Activated T-cell treated with anti-CD3 and anti-CD28 coated beads, Interleukin-2, amount 50 U/mL, for 4 hours (primary cell): ENCODE data around the gene TSC22D2. TPM values are rescaled to one million over a fixed set of nuclear protein-coding genes. Genes with fewer than 3 reads are reported as not detected.

Source experiments
- ATAC-seq, 2 donors: fragments of 200-7000 bp; cut with Tn5 transposase; one replicate each; pipeline ENCODE4 v1.10.0; 2021
- DNase-seq: peaks from one replicate; pipeline ENCODE4 v3.0.0-alpha.2; 2020
- H3K27me3 Mint-ChIP-seq: one replicate; pipeline ENCODE4 v1.8.0; 2021; ENCODE audit warnings: low read depth, mixed read lengths
- H3K36me3 Mint-ChIP-seq: one replicate; pipeline ENCODE4 v1.8.0; 2022; ENCODE audit warnings: mixed read lengths; ENCODE audit not compliant: insufficient read depth
- H3K4me1 Mint-ChIP-seq: one replicate; pipeline ENCODE4 v1.8.0; 2021; ENCODE audit warnings: low read depth, mixed read lengths
- H3K4me3 Mint-ChIP-seq: one replicate; pipeline ENCODE4 v1.8.0; 2021; ENCODE audit warnings: mild to moderate bottlenecking, moderate library complexity, mixed read lengths
- H3K9me3 Mint-ChIP-seq: one replicate; pipeline ENCODE4 v1.8.0; 2021; ENCODE audit warnings: mixed read lengths
- total RNA-seq, 3 donors: library from RNA; stranded (reverse); gene quantifications; one replicate each; pipeline ENCODE4 v1.2.1, GENCODE V29; 2021

The TSC22D2 gene
- total RNA-seq, 3 donors from 2014 or later: 19.5 to 20.9 (median 20.6) TPM

- Mint-ChIP-seq H3K27me3 (no peaks in the 10 kb centered on the region), H3K36me3 (peaks cover 41% of the 10 kb centered on the region), H3K9me3 (no peaks in the 10 kb centered on the region), H3K4me3 (peak overlapping the region; percentile 97), H3K4me1 (peaks cover 52% of the 10 kb centered on the region)
- DNase-seq (no peak), ATAC-seq (no peak)
These were observed 4.6 kb downstream of the TSC22D2 start for GRCh38 chr3:150412561-150413231.

DNA sequence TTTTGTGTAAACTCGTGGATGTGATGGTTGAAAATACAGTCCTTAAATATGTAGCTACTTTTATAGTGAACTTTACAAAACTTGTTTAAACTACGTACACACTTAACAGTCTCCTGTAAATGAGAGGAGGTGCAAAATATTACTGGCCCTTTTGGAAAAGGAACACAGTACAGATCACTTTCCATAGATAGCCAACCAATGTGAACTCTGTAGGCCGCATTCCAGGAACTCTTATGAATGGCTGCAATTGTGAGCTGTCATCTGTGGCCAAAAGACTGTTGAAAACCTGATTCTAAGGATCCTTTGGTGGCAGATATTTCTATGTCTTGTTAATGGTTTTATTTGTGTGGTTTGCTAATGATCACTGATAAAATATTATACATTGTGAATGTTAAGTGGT lies 6.2 kb downstream of the TSC22D2 start:
- no peaks in the 10 kb centered on the region for H3K27me3 Mint-ChIP-seq
- ATAC-seq (no peak), DNase-seq (no peak)
- H3K36me3 Mint-ChIP-seq: peaks cover 46% of the 10 kb centered on the region
- H3K4me1 Mint-ChIP-seq: peaks cover 62% of the 10 kb centered on the region
- peak overlapping the region; percentile 97 for H3K4me3 Mint-ChIP-seq
- no peaks in the 10 kb centered on the region for H3K9me3 Mint-ChIP-seq

GRCh38 chr3:150414959-150415358 lies 6.9 kb downstream of the TSC22D2 start:
- Mint-ChIP-seq H3K4me1 (peaks cover 67% of the 10 kb centered on the region), H3K4me3 (peak overlapping the region; percentile 97), H3K9me3 (no peaks in the 10 kb centered on the region), H3K27me3 (no peaks in the 10 kb centered on the region), H3K36me3 (peaks cover 46% of the 10 kb centered on the region)
- no peak for DNase-seq
- no peak for ATAC-seq

- ATAC-seq (no peak), DNase-seq (no peak)
- peaks cover 61% of the 10 kb centered on the region for H3K4me1 Mint-ChIP-seq
- no peak overlapping the region for H3K4me3 Mint-ChIP-seq
- peaks cover 32% of the 10 kb centered on the region for H3K36me3 Mint-ChIP-seq
- H3K9me3 Mint-ChIP-seq: no peaks in the 10 kb centered on the region
- H3K27me3 Mint-ChIP-seq: no peaks in the 10 kb centered on the region
These were observed 11.2 kb downstream of the TSC22D2 start for GRCh38 chr3:150419076-150419868.

DNA sequence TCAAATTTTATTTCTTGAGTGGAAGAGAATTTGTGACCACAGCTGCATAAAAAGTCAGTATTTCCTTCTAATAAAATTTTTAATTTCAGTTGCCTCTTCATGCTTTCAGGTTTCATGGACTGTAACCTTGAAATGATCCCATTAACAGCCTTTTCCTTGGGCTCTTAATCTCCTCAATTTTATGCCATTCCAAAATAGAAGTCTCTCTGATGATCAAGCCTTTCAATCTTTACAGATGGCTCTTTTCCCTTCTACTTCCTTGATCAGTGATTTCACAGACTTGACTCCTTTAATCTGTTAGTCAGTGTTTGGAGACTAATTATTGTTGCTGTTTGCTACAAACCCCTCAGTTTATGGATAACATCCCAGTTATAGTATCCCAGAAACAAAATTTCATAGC lies 11.9 kb downstream of the TSC22D2 start:
- no peak for ATAC-seq
- Mint-ChIP-seq H3K4me3 (no peak overlapping the region), H3K27me3 (no peaks in the 10 kb centered on the region), H3K36me3 (peaks cover 25% of the 10 kb centered on the region), H3K9me3 (no peaks in the 10 kb centered on the region), H3K4me1 (peaks cover 54% of the 10 kb centered on the region)
- no peak for DNase-seq

DNA sequence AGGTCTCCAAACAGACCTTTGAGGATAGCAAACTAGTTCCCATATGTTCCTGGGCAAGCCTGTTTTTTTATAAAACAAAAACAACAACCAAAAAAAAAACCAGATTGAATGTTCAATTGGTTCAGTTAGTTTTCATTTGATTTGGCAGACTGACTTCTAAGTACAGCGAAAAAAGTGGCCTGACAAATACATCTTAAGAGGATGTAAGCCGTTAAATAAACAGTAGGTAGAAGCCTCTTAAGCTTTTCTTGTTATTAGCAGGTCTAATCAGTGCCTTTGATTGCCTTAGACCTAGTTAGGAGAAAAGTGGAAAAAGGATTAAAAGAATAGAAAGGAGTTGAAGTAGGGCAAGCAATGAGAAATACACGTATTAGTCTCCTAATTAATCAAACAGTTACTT lies 13.2 kb downstream of the TSC22D2 start:
- Mint-ChIP-seq H3K4me3 (no peak overlapping the region), H3K9me3 (no peaks in the 10 kb centered on the region), H3K36me3 (peaks cover 18% of the 10 kb centered on the region), H3K27me3 (no peaks in the 10 kb centered on the region), H3K4me1 (peaks cover 48% of the 10 kb centered on the region)
- no peak for ATAC-seq
- DNase-seq: no peak

DNA sequence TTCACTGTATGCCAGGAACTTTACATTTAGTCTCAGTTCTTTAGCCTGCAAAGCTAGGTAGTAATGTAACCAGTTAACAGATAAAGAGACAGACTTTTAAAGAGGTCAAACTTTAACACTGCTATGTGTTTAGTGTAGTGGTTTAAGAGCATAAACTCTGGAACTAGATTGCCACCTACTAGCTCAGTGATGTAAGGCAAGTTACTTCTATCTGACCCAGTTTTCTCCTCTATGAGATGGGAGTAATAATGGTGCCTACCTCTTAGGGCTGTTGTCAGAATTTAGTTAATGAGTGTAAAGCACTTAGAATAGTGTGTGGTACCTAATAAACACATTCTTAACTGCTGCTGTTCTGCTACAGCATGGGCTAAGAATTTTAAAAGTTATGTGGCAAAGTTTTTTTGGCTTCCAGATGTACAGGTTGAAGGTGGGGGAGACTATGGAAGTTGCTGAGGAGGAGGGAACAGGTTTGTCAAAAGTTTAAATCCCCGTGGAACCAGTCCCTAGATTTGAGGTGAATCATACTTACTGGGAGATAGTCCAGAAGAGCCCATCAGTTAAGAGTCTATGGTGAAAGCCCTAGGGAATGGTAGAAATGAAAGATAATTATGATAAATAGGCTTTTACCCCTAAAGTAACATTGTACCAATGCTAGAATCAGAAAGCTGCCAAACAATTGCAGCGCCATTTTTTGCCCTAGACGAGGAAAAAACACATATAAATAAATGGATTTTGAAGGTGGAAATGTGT lies 13.9 kb downstream of the TSC22D2 start:
- H3K9me3 Mint-ChIP-seq: no peaks in the 10 kb centered on the region
- no peaks in the 10 kb centered on the region for H3K27me3 Mint-ChIP-seq
- H3K36me3 Mint-ChIP-seq: peaks cover 19% of the 10 kb centered on the region
- peaks cover 49% of the 10 kb centered on the region for H3K4me1 Mint-ChIP-seq
- ATAC-seq: no peak
- H3K4me3 Mint-ChIP-seq: no peak overlapping the region
- DNase-seq: no peak

- Mint-ChIP-seq H3K4me3 (no peak overlapping the region), H3K4me1 (peaks cover 48% of the 10 kb centered on the region), H3K36me3 (peaks cover 15% of the 10 kb centered on the region), H3K9me3 (no peaks in the 10 kb centered on the region), H3K27me3 (no peaks in the 10 kb centered on the region)
- no peak for ATAC-seq
- DNase-seq: no peak
These were observed 14.8 kb downstream of the TSC22D2 start for GRCh38 chr3:150422907-150423306.

DNA sequence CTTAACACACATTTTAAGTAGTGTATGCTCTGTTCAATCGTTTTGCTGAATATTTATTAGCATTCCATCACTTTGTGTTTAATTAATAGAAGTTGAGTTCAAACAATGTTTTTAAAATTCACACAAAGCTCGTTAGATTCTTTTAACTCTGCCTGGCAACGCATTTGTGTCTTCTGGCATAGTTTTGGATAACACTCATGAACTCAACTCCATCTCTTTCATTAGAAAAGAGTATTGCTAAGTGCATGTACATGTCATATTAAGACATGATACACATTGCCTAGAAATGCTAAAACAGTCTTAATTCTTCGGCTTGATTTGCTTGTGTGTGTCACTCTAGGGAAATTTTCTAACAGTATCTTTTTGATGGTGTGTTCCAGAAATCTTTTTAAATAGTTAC lies 15.7 kb downstream of the TSC22D2 start:
- peaks cover 47% of the 10 kb centered on the region for H3K4me1 Mint-ChIP-seq
- DNase-seq: no peak

DNA sequence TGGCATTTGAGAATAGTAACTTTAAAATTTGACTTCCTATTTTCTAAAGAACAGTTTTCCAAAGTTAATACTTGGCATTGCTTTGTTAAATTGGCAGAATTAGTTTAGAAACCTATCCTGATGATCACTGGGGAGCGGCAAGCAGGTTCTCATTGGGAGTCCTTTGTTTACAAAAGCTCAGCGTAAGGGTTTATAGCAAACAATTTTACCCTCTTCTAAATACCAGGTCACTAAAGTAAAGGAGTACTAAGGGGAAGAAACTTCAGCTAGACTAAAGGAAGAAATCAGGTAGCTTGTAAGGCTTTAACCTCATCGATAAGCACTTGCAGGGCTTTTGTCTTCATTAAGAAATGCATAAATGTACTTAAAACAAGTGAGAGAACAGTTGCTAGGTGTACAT lies 18.2 kb downstream of the TSC22D2 start:
- ATAC-seq: no peak
- peaks cover 49% of the 10 kb centered on the region for H3K4me1 Mint-ChIP-seq
- DNase-seq: no peak

More for the DNA sequence above, 15.7 kb downstream of the TSC22D2 start:
- Mint-ChIP-seq H3K27me3 (no peaks in the 10 kb centered on the region), H3K36me3 (peaks cover 12% of the 10 kb centered on the region), H3K4me3 (no peak overlapping the region), H3K9me3 (no peaks in the 10 kb centered on the region)
- no peak for ATAC-seq

DNA sequence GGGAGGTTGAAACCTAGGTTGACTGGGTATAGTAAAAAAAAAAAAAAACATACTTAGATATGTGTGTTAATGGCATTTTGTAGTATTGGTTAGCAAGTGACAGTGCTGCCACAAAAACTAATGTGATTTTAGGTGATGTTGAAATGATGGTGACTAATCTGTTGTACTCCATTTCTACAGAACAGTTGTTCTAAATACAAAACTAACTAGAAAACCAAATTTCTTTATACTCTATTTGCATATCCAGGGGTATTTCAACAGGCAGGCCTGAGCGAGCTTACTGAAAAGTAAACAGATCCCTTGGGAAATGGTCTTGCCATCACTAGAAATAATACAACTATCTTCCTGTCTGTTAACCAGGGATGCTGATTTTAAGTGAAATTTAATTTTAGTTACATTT lies 20.5 kb downstream of the TSC22D2 start:
- Mint-ChIP-seq H3K36me3 (peaks cover 22% of the 10 kb centered on the region), H3K4me1 (peaks cover 42% of the 10 kb centered on the region), H3K27me3 (no peaks in the 10 kb centered on the region), H3K9me3 (no peaks in the 10 kb centered on the region), H3K4me3 (no peak overlapping the region)
- no peak for ATAC-seq
- DNase-seq: no peak

More for the DNA sequence above, 18.2 kb downstream of the TSC22D2 start:
- H3K36me3 Mint-ChIP-seq: peaks cover 21% of the 10 kb centered on the region
- no peak overlapping the region for H3K4me3 Mint-ChIP-seq
- no peaks in the 10 kb centered on the region for H3K9me3 Mint-ChIP-seq
- no peaks in the 10 kb centered on the region for H3K27me3 Mint-ChIP-seq

DNA sequence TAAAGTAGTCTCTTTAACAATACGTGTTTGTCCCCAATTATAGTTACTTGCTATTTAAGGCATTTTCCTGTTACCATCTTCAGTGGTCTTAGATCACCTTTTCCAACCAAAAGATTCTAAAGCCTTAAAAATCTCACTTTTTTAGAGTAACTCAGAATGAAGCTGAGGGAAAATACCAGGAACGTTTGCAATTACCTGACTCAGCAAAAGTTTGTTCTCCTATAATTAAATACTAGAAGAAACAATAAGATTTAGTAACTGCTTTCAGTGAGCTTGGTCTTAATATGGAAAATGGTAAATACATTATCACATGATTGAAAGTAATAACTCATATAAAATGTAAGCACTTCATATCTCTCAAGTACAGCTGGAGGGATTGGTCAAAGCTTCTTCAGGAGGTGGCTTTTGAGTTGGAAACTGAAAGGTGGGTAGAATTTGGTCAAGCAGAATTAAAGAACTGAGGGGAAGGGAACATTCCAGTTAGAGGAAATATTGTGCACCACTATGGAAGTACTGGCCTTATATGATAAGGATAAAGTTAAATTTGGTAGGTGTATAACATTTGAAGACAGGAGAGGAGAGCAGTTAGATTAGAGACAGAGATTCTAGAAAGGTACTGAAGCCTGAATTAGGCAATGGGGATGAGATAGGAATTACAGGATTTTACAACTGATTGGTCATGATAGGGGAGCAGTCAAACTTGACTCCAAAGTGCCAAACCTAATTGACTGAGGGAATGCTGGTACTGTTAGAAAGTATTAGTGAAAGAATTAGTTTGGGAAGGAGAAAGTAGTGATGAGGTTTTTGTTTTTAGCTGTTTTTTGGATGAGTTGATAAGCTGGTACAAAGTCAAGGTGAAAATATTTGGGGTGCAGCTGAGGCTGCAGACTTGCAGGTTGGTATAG lies 21.9 kb downstream of the TSC22D2 start:
- H3K4me1 Mint-ChIP-seq: peaks cover 46% of the 10 kb centered on the region
- DNase-seq (no peak), ATAC-seq (no peak)
- H3K27me3 Mint-ChIP-seq: no peaks in the 10 kb centered on the region
- no peaks in the 10 kb centered on the region for H3K9me3 Mint-ChIP-seq
- H3K4me3 Mint-ChIP-seq: no peak overlapping the region
- peaks cover 22% of the 10 kb centered on the region for H3K36me3 Mint-ChIP-seq

DNA sequence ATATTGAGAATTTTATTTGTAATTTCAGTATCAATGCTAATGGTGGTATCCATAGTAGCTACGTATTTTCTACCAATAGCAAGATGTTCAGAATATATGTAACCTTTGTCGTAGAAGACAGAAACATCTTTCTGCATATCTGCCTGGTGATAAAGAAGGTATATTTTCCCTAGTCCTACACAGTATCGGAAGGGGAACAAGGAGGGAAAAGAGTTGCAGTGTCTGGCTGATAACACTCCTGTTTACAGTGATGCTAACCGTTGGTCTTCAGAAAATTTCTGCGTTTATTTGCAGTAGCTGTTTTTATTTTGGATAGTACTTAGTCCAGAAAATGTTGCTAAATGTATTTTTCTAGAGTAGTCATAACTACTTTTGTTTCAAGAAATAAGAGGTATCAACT lies 25.2 kb downstream of the TSC22D2 start:
- no peaks in the 10 kb centered on the region for H3K27me3 Mint-ChIP-seq
- DNase-seq (no peak), ATAC-seq (no peak)
- peaks cover 24% of the 10 kb centered on the region for H3K4me1 Mint-ChIP-seq
- H3K9me3 Mint-ChIP-seq: no peaks in the 10 kb centered on the region
- no peak overlapping the region for H3K4me3 Mint-ChIP-seq
- H3K36me3 Mint-ChIP-seq: peaks cover 13% of the 10 kb centered on the region

- DNase-seq (no peak), ATAC-seq (no peak)
- peaks cover 13% of the 10 kb centered on the region for H3K36me3 Mint-ChIP-seq
- H3K27me3 Mint-ChIP-seq: no peaks in the 10 kb centered on the region
- no peak overlapping the region for H3K4me3 Mint-ChIP-seq
- peaks cover 20% of the 10 kb centered on the region for H3K4me1 Mint-ChIP-seq
- H3K9me3 Mint-ChIP-seq: no peaks in the 10 kb centered on the region
These were observed 26.1 kb downstream of the TSC22D2 start for GRCh38 chr3:150434234-150434633.
